IMR-90 (cell line): ENCODE data around the gene STPG1. TPM values are rescaled to one million over a fixed set of nuclear protein-coding genes. Genes with fewer than 3 reads are reported as not detected.
A peak's percentile ranks its signal among the peaks of the same experiment; 100 is the strongest.

Experiments used
- ATAC-seq: fragments of 200-7000 bp; cut with Tn5 transposase; 2 replicates; pipeline ENCODE4 v1.9.1; 2020; ENCODE audit warnings: low read depth, mild to moderate bottlenecking, moderate library complexity
- BruUV-seq: library from RNA; stranded (reverse); fragments of 400-500 nt; replicated peaks from 2 replicates; lab custom pipeline; 2021; lab: Mats Ljungman, UMichigan
- CTCF ChIA-PET: fragments of 300-600 bp; formaldehyde crosslinking; extraction: SDS; loops from one replicate; lab custom pipeline; 2021; ENCODE audit warnings: antibody characterized with exemption; lab: Yijun Ruan, JAX
- POLR2A ChIA-PET: fragments of 300-600 bp; sonication (Branson Sonifier 250); formaldehyde crosslinking; loops from one replicate; lab custom pipeline; 2022; ENCODE audit warnings: antibody characterized with exemption; ENCODE audit not compliant: unreplicated experiment; lab: Charles Lee
- DNase-seq: peaks from one replicate; pipeline ENCODE4 v3.0.0; 2013
- H2AFZ ChIP-seq: replicated peaks from 2 replicates; pipeline ENCODE3; 2013; ENCODE audit warnings: low read length, mild to moderate bottlenecking; ENCODE audit not compliant: poor library complexity
- H2AK5ac ChIP-seq: 2 replicates; pipeline ENCODE4 v1.6.1; 2013; ENCODE audit warnings: low read depth, low read length, inconsistent platforms
- H2AK9ac ChIP-seq: replicated peaks from 2 replicates; pipeline ENCODE3; 2013; ENCODE audit warnings: mild to moderate bottlenecking, low read depth, low read length, moderate library complexity; ENCODE audit not compliant: poor library complexity
- H2BK120ac ChIP-seq: 2 replicates; pipeline ENCODE4 v1.6.1; 2013; ENCODE audit warnings: low read depth, low read length, inconsistent platforms
- H2BK15ac ChIP-seq: 3 replicates; pipeline ENCODE4 v1.6.1; 2013; ENCODE audit warnings: low read depth, low read length, inconsistent platforms
- H2BK20ac ChIP-seq: 2 replicates; pipeline ENCODE4 v1.6.1; 2013; ENCODE audit warnings: low read depth, mild to moderate bottlenecking, inconsistent platforms, low read length, moderate library complexity
- H2BK5ac ChIP-seq: 2 replicates; pipeline ENCODE4 v1.6.1; 2013; ENCODE audit warnings: mild to moderate bottlenecking, low read depth, low read length, inconsistent platforms; ENCODE audit not compliant: poor library complexity, severe bottlenecking
- H3K14ac ChIP-seq: replicated peaks from 2 replicates; pipeline ENCODE4 v1.6.1; 2013; ENCODE audit warnings: low read depth, low read length, inconsistent platforms
- H3K18ac ChIP-seq: 2 replicates; pipeline ENCODE4 v1.6.1; 2013; ENCODE audit warnings: low read depth, low read length, control low read depth
- H3K23ac ChIP-seq: 2 replicates; pipeline ENCODE4 v1.6.1; 2013; ENCODE audit warnings: low read depth, low read length, inconsistent platforms
- H3K27ac ChIP-seq: 2 replicates; pipeline ENCODE4 v1.5.1; 2013; ENCODE audit warnings: mild to moderate bottlenecking, control low read depth, low read length; ENCODE audit not compliant: insufficient read depth
- H3K27me3 ChIP-seq: 2 replicates; pipeline ENCODE4 v1.6.1; 2013; ENCODE audit warnings: low read length; ENCODE audit not compliant: control insufficient read depth, insufficient read depth
- H3K36me3 ChIP-seq: 2 replicates; pipeline ENCODE4 v1.6.1; 2013; ENCODE audit warnings: low read length, mixed read lengths; ENCODE audit not compliant: control insufficient read depth, insufficient read depth
- H3K4ac ChIP-seq: 2 replicates; pipeline ENCODE4 v1.6.1; 2013; ENCODE audit warnings: low read depth, low read length, inconsistent platforms
- H3K4me1 ChIP-seq: 2 replicates; pipeline ENCODE4 v1.6.1; 2013; ENCODE audit warnings: low read length, mixed read lengths; ENCODE audit not compliant: control insufficient read depth, insufficient read depth
- H3K4me2 ChIP-seq: 2 replicates; pipeline ENCODE4 v1.6.1; 2013; ENCODE audit warnings: low read depth, mild to moderate bottlenecking, control low read depth, low read length, moderate library complexity
- H3K4me3 ChIP-seq: 2 replicates; pipeline ENCODE4 v1.5.1; 2013; ENCODE audit warnings: low read depth, mild to moderate bottlenecking, control low read depth, low read length, moderate library complexity; ENCODE audit not compliant: insufficient read depth
- H3K56ac ChIP-seq: 2 replicates; pipeline ENCODE4 v1.6.1; 2013; ENCODE audit warnings: low read length, inconsistent platforms; ENCODE audit not compliant: insufficient read depth; ENCODE audit errors: extremely low read depth
- H3K79me1 ChIP-seq, 2 experiments: 2 replicates each; pipeline ENCODE4 v1.6.1; 2013; ENCODE audit warnings: low read length in 2 of 2, inconsistent platforms in 1 of 2, low read depth in 1 of 2
- H3K9ac ChIP-seq: 2 replicates; pipeline ENCODE4 v1.6.1; 2013; ENCODE audit warnings: low read depth, low read length, control low read depth
- H3K9me1 ChIP-seq: 2 replicates; pipeline ENCODE4 v1.6.1; 2013; ENCODE audit warnings: low read length, inconsistent platforms; ENCODE audit not compliant: insufficient read depth
- H3K9me3 ChIP-seq: 2 replicates; pipeline ENCODE4 v1.6.1; 2013; ENCODE audit warnings: low read length; ENCODE audit not compliant: control insufficient read depth, insufficient read depth
- H4K20me1 ChIP-seq: 2 replicates; pipeline ENCODE4 v1.6.1; 2013; ENCODE audit warnings: low read length, inconsistent platforms; ENCODE audit not compliant: insufficient read depth
- H4K5ac ChIP-seq: 2 replicates; pipeline ENCODE4 v1.6.1; 2013; ENCODE audit warnings: mild to moderate bottlenecking, low read depth, low read length, control low read depth
- H4K8ac ChIP-seq, 2 experiments: 2 replicates each; pipeline ENCODE4 v1.6.1; 2013; ENCODE audit warnings: low read depth in 2 of 2, low read length in 2 of 2, control low read depth in 1 of 2, inconsistent platforms in 1 of 2
- H4K91ac ChIP-seq: 2 replicates; pipeline ENCODE4 v1.6.1; 2013; ENCODE audit warnings: low read depth, low read length, inconsistent platforms; ENCODE audit not compliant: insufficient read depth
- BHLHE40 ChIP-seq: fragments of 150-350 bp; IDR thresholded peaks from 2 replicates; pipeline ENCODE4 v1.6.1; 2016; ENCODE audit warnings: mild to moderate bottlenecking, low read depth, low read length
- CEBPB ChIP-seq: IDR thresholded peaks from 2 replicates; pipeline ENCODE4 v1.6.1; 2012; ENCODE audit warnings: low read depth, low read length, improper control_type of control experiment
- CHD1 ChIP-seq: IDR thresholded peaks from 2 replicates; pipeline ENCODE4 v1.6.1; 2012; ENCODE audit warnings: low read depth, low read length, improper control_type of control experiment
- CTCF ChIP-seq: conservative IDR thresholded peaks from 2 replicates; pipeline ENCODE4 v1.5.1; 2012; ENCODE audit warnings: mild to moderate bottlenecking, low read depth, low read length, improper control_type of control experiment
- ELK1 ChIP-seq: fragments of 150-350 bp; IDR thresholded peaks from 2 replicates; pipeline ENCODE4 v1.6.1; 2016; ENCODE audit warnings: low read depth, mild to moderate bottlenecking, low read length, moderate library complexity, borderline replicate concordance
- FOS ChIP-seq: fragments of 150-350 bp; IDR thresholded peaks from 2 replicates; pipeline ENCODE4 v1.6.1; 2016; ENCODE audit warnings: low read depth, low read length
- MAFK ChIP-seq: IDR thresholded peaks from 2 replicates; pipeline ENCODE4 v1.6.1; 2012; ENCODE audit warnings: low read depth, low read length, improper control_type of control experiment
- MAZ ChIP-seq: IDR thresholded peaks from 2 replicates; pipeline ENCODE4 v1.6.1; 2012; ENCODE audit warnings: low read depth, mild to moderate bottlenecking, low read length, improper control_type of control experiment, moderate library complexity, borderline replicate concordance
- MXI1 ChIP-seq: IDR thresholded peaks from 2 replicates; pipeline ENCODE4 v1.6.1; 2012; ENCODE audit warnings: low read depth, mild to moderate bottlenecking, low read length, moderate library complexity, borderline replicate concordance
- NFE2L2 ChIP-seq: fragments of 150-350 bp; IDR thresholded peaks from 2 replicates; pipeline ENCODE4 v1.6.1; 2016; ENCODE audit warnings: low read depth, mild to moderate bottlenecking, low read length
- POLR2A ChIP-seq: IDR thresholded peaks from 2 replicates; pipeline ENCODE4 v1.6.1; 2012; ENCODE audit warnings: mild to moderate bottlenecking, low read depth, low read length
- RAD21 ChIP-seq: IDR thresholded peaks from 2 replicates; pipeline ENCODE4 v1.6.1; 2012; ENCODE audit warnings: low read length, improper control_type of control experiment
- RCOR1 ChIP-seq: IDR thresholded peaks from 2 replicates; pipeline ENCODE4 v1.6.1; 2012; ENCODE audit warnings: mild to moderate bottlenecking, low read length, improper control_type of control experiment; ENCODE audit not compliant: insufficient replicate concordance
- RFX5 ChIP-seq: IDR thresholded peaks from 2 replicates; pipeline ENCODE4 v1.8.0; 2012; ENCODE audit warnings: low read depth, mild to moderate bottlenecking, low read length, moderate library complexity
- SMC3 ChIP-seq: fragments of 150-350 bp; IDR thresholded peaks from 2 replicates; pipeline ENCODE4 v1.6.1; 2016; ENCODE audit warnings: low read depth, mild to moderate bottlenecking, antibody characterized with exemption, low read length, moderate library complexity
- WGBS, 2 experiments: methylation state at CpG; one replicate each; pipeline versions ENCODE4 v1.1.5 to v1.1.7; 2013; ENCODE audit warnings: missing lambda C conversion rate in 2 of 2; ENCODE audit not compliant: insufficient read length in 1 of 2; ENCODE audit errors: extremely low coverage in 2 of 2; 5-methylcytosine and 5-hydroxymethylcytosine counted together
- dilution Hi-C: fragments of 300-500 bp; cut with HindIII; formaldehyde crosslinking; loops from one replicate; pipeline ENCODE4 v1.14.3; 2018; ENCODE audit warnings: low sequenced_read_pairs; ENCODE audit not compliant: unreplicated experiment
- in situ Hi-C: fragments of 300-500 bp; cut with MboI; formaldehyde crosslinking; loops from 3 replicates; pipeline ENCODE4 v1.14.3; 2019; ENCODE audit warnings: low sequenced_read_pairs, inconsistent platforms, mixed read lengths
- intact Hi-C: fragments of 100-400 bp; cut with micrococcal nuclease; formaldehyde crosslinking; loops from 2 replicates; pipeline ENCODE4 v1.10.0; 2022
- polyA plus RNA-seq, 3 experiments: library from polyadenylated mRNA; depleted of rRNA; stranded (reverse); fragments of >200 nt; gene quantifications; 2 replicates each; pipeline ENCODE4 v1.2.3, GENCODE V29; 2012; ENCODE audit warnings: low replicate concordance in 1 of 3
- total RNA-seq: library from RNA; depleted of rRNA; stranded (reverse); fragments of >200 nt; gene quantifications from 2 replicates; pipeline ENCODE4 v1.2.3, GENCODE V29; 2012

The STPG1 gene
- total and polyA plus RNA-seq, 2 of the 4 experiments (the other 2 are of a cell fraction): 3.0 to 6.5 TPM

DNA sequence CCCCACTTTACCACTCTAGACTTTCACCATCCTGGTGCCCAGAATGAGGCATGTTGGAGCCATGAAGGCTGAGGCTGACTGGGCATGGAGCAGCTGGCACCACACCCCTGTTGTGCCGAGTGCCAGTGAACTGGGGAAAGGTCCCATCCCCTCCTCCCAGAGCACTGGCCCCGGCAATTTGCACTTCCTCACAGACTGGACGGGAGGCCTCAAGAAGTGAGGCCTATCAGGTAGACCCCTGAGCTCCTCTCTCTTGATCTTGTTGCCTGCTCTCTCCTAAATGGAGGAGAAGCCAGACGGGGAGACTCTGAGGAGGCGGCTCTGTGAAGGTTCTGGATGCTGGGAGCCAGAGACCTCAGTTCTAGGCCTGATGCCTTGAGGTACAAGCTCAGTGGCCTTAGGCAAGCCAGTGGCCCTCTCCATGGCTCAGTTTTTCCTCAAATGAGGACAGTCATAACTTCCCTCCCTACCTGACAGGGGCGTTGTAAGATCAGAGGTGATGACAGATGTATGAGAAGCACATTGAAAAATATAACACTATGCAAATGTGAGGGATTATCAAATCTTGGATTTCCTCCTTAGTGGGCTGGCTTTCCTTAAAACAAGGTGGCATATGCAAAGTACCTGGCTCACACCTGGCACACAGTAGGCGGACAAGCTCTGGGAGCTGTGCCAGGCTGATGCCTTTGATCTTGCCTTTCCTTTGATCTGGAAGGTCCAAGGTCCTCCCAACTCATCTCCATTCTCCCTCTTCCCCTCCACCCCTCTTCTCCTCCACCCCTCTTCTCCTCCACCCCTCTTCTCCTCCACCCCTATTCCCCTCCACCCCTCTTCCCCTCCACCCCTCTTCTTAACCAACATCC lies 87.8 kb downstream of the STPG1 start (continued):
- TF ChIP-seq FOS: no peak

GRCh38 chr1:24324903-24325302 lies 88.7 kb downstream of the STPG1 start:
- Histone ChIP-seq H2BK20ac (no peak overlapping the region), H2BK15ac (no peak overlapping the region), H3K9me1 (peaks cover 7% of the 10 kb centered on the region), H4K5ac (no peak overlapping the region), H3K9me3 (no peaks in the 10 kb centered on the region), H3K23ac (no peak overlapping the region), H3K18ac (no peak overlapping the region), H3K9ac (no peak overlapping the region), H3K4me3 (no peak overlapping the region), H4K91ac (no peak overlapping the region), H4K8ac (no peak overlapping the region), H2AK9ac (no peak overlapping the region), H3K4ac (no peak overlapping the region), H3K27me3 (peaks cover 55% of the 10 kb centered on the region), H4K20me1 (no peaks in the 10 kb centered on the region), H2BK5ac (no peak overlapping the region), H3K36me3 (no peaks in the 10 kb centered on the region), H3K4me2 (no peak overlapping the region), H3K79me1 (no peaks in the 10 kb centered on the region), H3K56ac (no peak overlapping the region), H3K27ac (no peak overlapping the region), H3K14ac (no peak overlapping the region), H2BK120ac (no peak overlapping the region), H3K4me1 (peaks cover 12% of the 10 kb centered on the region), H2AK5ac (peak overlapping the region; percentile 4; the same call in 1 of the 2 replicates), H2AFZ (no peak overlapping the region)
- intact Hi-C loops (no loop called here), dilution Hi-C loops (no loop called here), in situ Hi-C loops (no loop called here)
- WGBS, 2 experiments: 20% methylated on average over 1 of the region's 6 CpGs; no CpG with 5 or more reads in 1 of the 2 experiments
- BruUV-seq: no TSS peak
- CTCF ChIA-PET: no interaction called here
- no peak for DNase-seq
- ATAC-seq: no peak
- POLR2A ChIA-PET: no interaction called here
- TF ChIP-seq NFE2L2 (no peak), MAFK (no peak), RFX5 (no peak), CTCF (no peak), POLR2A (no peak), SMC3 (no peak), BHLHE40 (no peak), CHD1 (no peak), MXI1 (no peak), RCOR1 (no peak), RAD21 (no peak), MAZ (no peak), FOS (no peak), ELK1 (no peak), CEBPB (no peak)
